Astrocyte (in vitro differentiated cells and primary cell): Measurements from ENCODE around the gene ANKRD23. TPM values are rescaled to one million over a fixed set of nuclear protein-coding genes. Genes with fewer than 3 reads are reported as not detected.

Source experiments
- DNase-seq: peaks from one replicate; pipeline ENCODE4 v3.0.0-alpha.2; 2010; ENCODE audit warnings: low read depth
- FAIRE-seq: peaks from 2 replicates; lab custom pipeline; 2011; peaks lifted over from hg19 to GRCh38; lab: Jason Lieb, UNC
- H2AFZ ChIP-seq: 2 replicates; pipeline ENCODE4 v1.6.0; 2012; ENCODE audit warnings: low read depth, low read length, inconsistent platforms
- H3K27ac ChIP-seq: 2 replicates; pipeline ENCODE4 v1.5.1; 2011; ENCODE audit warnings: low read depth, low read length, inconsistent platforms
- H3K27me3 ChIP-seq: 2 replicates; pipeline ENCODE4 v1.6.0; 2011; ENCODE audit warnings: low read length, inconsistent platforms; ENCODE audit not compliant: insufficient read depth
- H3K36me3 ChIP-seq: 2 replicates; pipeline ENCODE4 v1.5.1; 2011; ENCODE audit warnings: low read length, inconsistent platforms; ENCODE audit not compliant: insufficient read depth
- H3K4me1 ChIP-seq: 2 replicates; pipeline ENCODE4 v1.5.1; 2011; ENCODE audit warnings: low read length, inconsistent platforms; ENCODE audit not compliant: insufficient read depth
- H3K4me2 ChIP-seq: 2 replicates; pipeline ENCODE4 v1.6.0; 2012; ENCODE audit warnings: low read length, inconsistent platforms
- H3K4me3 ChIP-seq: 2 replicates; pipeline ENCODE4 v1.5.1; 2011; ENCODE audit warnings: low read depth, mild to moderate bottlenecking, low read length, inconsistent platforms; ENCODE audit not compliant: insufficient read depth
- H3K79me2 ChIP-seq: 2 replicates; pipeline ENCODE4 v1.6.0; 2012; ENCODE audit warnings: mild to moderate bottlenecking, low read length, inconsistent platforms; ENCODE audit not compliant: insufficient read depth
- H3K9ac ChIP-seq: 2 replicates; pipeline ENCODE4 v1.6.0; 2012; ENCODE audit warnings: mild to moderate bottlenecking, low read length, inconsistent platforms
- H3K9me3 ChIP-seq: 2 replicates; pipeline ENCODE4 v1.5.1; 2012; ENCODE audit warnings: low read depth, mild to moderate bottlenecking, low read length, inconsistent platforms; ENCODE audit not compliant: insufficient read depth
- H4K20me1 ChIP-seq: 2 replicates; pipeline ENCODE4 v1.6.0; 2012; ENCODE audit warnings: low read length, inconsistent platforms; ENCODE audit not compliant: insufficient read depth
- H3K27ac Mint-ChIP-seq: one replicate; pipeline ENCODE4 v1.8.0; 2021; ENCODE audit warnings: mild to moderate bottlenecking, mixed read lengths; ENCODE audit not compliant: unreplicated experiment
- H3K27me3 Mint-ChIP-seq: one replicate; pipeline ENCODE4 v1.8.0; 2021; ENCODE audit warnings: low read depth, mixed read lengths; ENCODE audit not compliant: unreplicated experiment
- H3K36me3 Mint-ChIP-seq: one replicate; pipeline ENCODE4 v1.8.0; 2021; ENCODE audit warnings: low read depth, mixed read lengths; ENCODE audit not compliant: unreplicated experiment
- H3K4me1 Mint-ChIP-seq: one replicate; pipeline ENCODE4 v1.8.0; 2021; ENCODE audit warnings: low read depth, mixed read lengths; ENCODE audit not compliant: unreplicated experiment
- H3K4me3 Mint-ChIP-seq: one replicate; pipeline ENCODE4 v1.8.0; 2021; ENCODE audit warnings: mild to moderate bottlenecking, moderate library complexity, mixed read lengths; ENCODE audit not compliant: unreplicated experiment
- H3K9me3 Mint-ChIP-seq: one replicate; pipeline ENCODE4 v1.8.0; 2021; ENCODE audit warnings: mild to moderate bottlenecking, mixed read lengths; ENCODE audit not compliant: unreplicated experiment
- EZH2 ChIP-seq: IDR thresholded peaks from 2 replicates; pipeline ENCODE4 v1.6.1; 2012; ENCODE audit warnings: mild to moderate bottlenecking, low read length, inconsistent platforms; ENCODE audit not compliant: insufficient read depth
- total RNA-seq: library from RNA; stranded (reverse); gene quantifications from 2 replicates; pipeline ENCODE4 v1.2.1, GENCODE V29; 2021
- TF ChIP-seq, protein P1 (sequence below): IDR thresholded peaks from 2 replicates; pipeline ENCODE4 v1.5.1; 2011; ENCODE audit warnings: low read depth, mild to moderate bottlenecking, inconsistent platforms, low read length, moderate library complexity; ENCODE audit not compliant: insufficient read depth

Gene ANKRD23
- total RNA-seq, 1 donor from 2014 or later, result 2.5 TPM

DNA sequence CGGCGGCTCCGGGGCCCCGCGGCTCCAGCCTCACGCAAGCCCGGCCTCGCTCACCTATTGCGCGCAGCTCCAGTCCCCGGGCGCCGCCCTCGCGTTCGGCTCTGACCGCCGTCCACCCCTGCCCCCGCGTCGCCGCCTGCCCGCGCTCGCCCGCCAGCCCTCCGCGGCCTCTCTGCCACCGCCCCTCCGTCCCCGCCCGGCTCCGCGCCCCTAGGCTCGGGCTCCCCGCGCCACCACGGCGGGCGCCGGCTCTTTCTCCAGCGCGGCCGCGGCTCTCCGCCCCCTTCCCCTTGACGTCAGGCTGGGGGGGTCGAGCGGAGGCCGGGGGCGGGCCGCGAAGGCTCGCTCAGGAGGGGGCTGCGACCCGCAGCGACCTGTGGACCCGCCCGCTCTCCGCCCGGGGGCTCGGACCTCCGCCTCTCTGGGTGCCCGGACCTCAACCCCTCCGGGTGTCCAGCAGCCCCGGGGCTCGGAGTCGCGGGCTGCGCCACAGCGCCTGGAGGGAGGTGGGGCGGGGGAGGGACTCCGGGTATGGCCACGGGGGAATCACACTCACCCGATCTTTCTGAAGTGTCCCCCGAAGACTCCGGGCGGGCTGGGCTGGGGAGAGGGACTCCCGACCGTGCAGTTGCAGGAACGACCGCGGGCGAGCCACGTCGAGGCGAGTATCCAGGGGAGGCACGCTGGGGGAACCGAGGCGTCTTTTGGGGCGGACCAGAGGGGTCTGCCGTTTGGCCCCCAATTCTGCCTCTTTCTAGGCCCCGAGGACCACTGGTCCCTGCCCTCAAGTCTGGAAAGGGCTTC, 26.2 kb upstream of the ANKRD23 start, which contains the start of gene SEMA4C:
Gene SEMA4C (minus strand): TSS at position 259 of the 804 bp plus-strand sequence. CDS start 2,194 bp downstream, outside the sequence.
- Mint-ChIP-seq H3K36me3 (no peaks in the 10 kb centered on the region), H3K9me3 (no peaks in the 10 kb centered on the region)

DNA sequence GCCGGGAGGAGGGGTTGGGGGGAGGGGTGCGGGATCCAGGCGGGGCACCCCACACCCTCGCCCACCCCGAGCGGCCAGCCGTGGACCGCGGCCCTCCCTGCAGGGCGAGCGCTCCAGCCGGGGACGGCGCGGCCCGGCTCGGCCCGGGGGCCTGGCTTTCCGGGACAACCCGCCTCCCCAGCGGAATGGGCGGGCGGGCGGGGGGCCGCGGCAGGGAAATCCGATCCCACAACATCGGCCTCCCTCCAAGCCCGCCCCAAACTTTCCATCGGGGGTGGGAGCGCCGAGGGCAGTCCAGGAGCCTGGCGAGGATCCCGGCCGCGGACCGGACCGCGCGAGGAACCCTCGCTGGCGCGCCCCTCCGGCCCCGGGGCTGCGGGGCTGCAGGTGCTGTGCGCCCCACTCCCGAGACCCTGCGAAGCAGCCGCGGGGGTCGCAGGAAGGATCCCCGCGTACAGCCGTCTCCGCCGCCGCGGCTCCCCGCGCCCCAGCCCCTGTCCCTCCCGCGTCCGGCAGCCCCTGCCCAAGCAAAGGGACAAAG, 25.5 kb upstream of the ANKRD23 start:
- Histone ChIP-seq H2AFZ (peak overlapping the region; percentile 74), H3K36me3 (peaks cover 14% of the 10 kb centered on the region), H3K9ac (peak overlapping the region; percentile 92), H3K9me3 (no peaks in the 10 kb centered on the region), H3K27ac (peak overlapping the region; percentile 72), H4K20me1 (peaks cover 36% of the 10 kb centered on the region), H3K79me2 (peaks cover 45% of the 10 kb centered on the region), H3K4me2 (peak overlapping the region; percentile 98), H3K4me1 (peaks cover 30% of the 10 kb centered on the region), H3K27me3 (no peaks in the 10 kb centered on the region), H3K4me3 (peak overlapping the region; percentile 83)
- Mint-ChIP-seq H3K9me3 (no peaks in the 10 kb centered on the region), H3K27me3 (no peaks in the 10 kb centered on the region), H3K36me3 (no peaks in the 10 kb centered on the region), H3K4me1 (peaks cover 14% of the 10 kb centered on the region), H3K4me3 (no peak overlapping the region), H3K27ac (no peak overlapping the region)
- FAIRE-seq, result no peak
- TF ChIP-seq, protein P1, sequence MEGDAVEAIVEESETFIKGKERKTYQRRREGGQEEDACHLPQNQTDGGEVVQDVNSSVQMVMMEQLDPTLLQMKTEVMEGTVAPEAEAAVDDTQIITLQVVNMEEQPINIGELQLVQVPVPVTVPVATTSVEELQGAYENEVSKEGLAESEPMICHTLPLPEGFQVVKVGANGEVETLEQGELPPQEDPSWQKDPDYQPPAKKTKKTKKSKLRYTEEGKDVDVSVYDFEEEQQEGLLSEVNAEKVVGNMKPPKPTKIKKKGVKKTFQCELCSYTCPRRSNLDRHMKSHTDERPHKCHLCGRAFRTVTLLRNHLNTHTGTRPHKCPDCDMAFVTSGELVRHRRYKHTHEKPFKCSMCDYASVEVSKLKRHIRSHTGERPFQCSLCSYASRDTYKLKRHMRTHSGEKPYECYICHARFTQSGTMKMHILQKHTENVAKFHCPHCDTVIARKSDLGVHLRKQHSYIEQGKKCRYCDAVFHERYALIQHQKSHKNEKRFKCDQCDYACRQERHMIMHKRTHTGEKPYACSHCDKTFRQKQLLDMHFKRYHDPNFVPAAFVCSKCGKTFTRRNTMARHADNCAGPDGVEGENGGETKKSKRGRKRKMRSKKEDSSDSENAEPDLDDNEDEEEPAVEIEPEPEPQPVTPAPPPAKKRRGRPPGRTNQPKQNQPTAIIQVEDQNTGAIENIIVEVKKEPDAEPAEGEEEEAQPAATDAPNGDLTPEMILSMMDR, result no peak
- no peak for TF ChIP-seq EZH2
- peak; percentile 69 for DNase-seq

More for the DNA sequence above, 26.2 kb upstream of the ANKRD23 start, which contains the start of gene SEMA4C:
- H4K20me1 ChIP-seq, result peaks cover 30% of the 10 kb centered on the region
- H3K79me2 ChIP-seq, result peaks cover 38% of the 10 kb centered on the region
- H3K27ac ChIP-seq, result peak within 1 kb of the TSS; percentile 72
- no peaks in the 10 kb centered on the region for H3K9me3 ChIP-seq
- FAIRE-seq (no peak), DNase-seq (no peak)
- no peak for TF ChIP-seq EZH2
- TF ChIP-seq, protein P1, result no peak
- peak within 1 kb of the TSS; percentile 83 for H3K4me3 ChIP-seq
- H3K4me1 Mint-ChIP-seq, result peaks cover 14% of the 10 kb centered on the region
- H3K4me3 Mint-ChIP-seq, result peak within 1 kb of the TSS; percentile 74
- H3K9ac ChIP-seq, result peak within 1 kb of the TSS; percentile 92
- peaks cover 9% of the 10 kb centered on the region for H3K36me3 ChIP-seq
- H3K4me2 ChIP-seq, result peak within 1 kb of the TSS; percentile 98
- H3K4me1 ChIP-seq, result peaks cover 30% of the 10 kb centered on the region
- H3K27me3 Mint-ChIP-seq, result no peaks in the 10 kb centered on the region
- peak within 1 kb of the TSS; percentile 74 for H2AFZ ChIP-seq
- no peaks in the 10 kb centered on the region for H3K27me3 ChIP-seq
- peak within 1 kb of the TSS; percentile 12 for H3K27ac Mint-ChIP-seq
